ENCODE data around the gene ZSCAN30. TPM values are rescaled to one million over a fixed set of nuclear protein-coding genes. Genes with fewer than 3 reads are reported as not detected.
"Not testable (repeated sequence)": the region's sequence is repeated elsewhere in the genome, so short reads cannot be mapped to it uniquely, and the experiment has no call there.

The ZSCAN30 gene
- total RNA-seq, 1 donor from 2014 or later, result 18.8 TPM

DNA sequence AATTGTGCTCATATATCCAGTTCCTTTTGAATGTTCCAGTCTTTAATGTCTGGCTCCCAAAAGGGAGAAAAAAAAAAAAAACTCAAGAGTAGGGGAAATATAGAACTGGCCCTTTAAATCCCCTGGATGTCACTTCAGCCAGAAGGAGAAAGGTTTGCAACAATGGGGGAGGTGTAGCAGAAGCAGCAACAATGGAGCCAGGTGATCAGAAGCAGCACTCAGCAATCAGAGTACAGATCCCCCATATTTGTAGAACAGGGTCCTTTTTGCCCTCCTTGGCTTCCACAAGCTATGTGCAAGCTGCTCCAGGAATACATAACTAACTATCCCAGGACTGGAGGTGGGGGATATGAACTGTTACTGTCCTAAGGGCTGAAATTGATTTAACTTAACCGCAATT is 75.0 kb downstream of the ZSCAN30 start:
- no peaks in the 10 kb centered on the region for H3K27me3 ChIP-seq (ENCODE audit: low read depth)
- DNase-seq (no peak), ATAC-seq (no peak)
- intact Hi-C loops (cut with DNase I), result no loop called here
- H3K27ac ChIP-seq, result no peak overlapping the region
- no peaks in the 10 kb centered on the region for H3K9me3 ChIP-seq
- H3K4me1 ChIP-seq, result no peaks in the 10 kb centered on the region
- TF ChIP-seq, protein P1, sequence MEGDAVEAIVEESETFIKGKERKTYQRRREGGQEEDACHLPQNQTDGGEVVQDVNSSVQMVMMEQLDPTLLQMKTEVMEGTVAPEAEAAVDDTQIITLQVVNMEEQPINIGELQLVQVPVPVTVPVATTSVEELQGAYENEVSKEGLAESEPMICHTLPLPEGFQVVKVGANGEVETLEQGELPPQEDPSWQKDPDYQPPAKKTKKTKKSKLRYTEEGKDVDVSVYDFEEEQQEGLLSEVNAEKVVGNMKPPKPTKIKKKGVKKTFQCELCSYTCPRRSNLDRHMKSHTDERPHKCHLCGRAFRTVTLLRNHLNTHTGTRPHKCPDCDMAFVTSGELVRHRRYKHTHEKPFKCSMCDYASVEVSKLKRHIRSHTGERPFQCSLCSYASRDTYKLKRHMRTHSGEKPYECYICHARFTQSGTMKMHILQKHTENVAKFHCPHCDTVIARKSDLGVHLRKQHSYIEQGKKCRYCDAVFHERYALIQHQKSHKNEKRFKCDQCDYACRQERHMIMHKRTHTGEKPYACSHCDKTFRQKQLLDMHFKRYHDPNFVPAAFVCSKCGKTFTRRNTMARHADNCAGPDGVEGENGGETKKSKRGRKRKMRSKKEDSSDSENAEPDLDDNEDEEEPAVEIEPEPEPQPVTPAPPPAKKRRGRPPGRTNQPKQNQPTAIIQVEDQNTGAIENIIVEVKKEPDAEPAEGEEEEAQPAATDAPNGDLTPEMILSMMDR (IDR thresholded peaks at IDR 0.05), result no peak
- no peaks in the 10 kb centered on the region for H3K36me3 ChIP-seq
- H3K4me3 ChIP-seq, result no peak overlapping the region

DNA sequence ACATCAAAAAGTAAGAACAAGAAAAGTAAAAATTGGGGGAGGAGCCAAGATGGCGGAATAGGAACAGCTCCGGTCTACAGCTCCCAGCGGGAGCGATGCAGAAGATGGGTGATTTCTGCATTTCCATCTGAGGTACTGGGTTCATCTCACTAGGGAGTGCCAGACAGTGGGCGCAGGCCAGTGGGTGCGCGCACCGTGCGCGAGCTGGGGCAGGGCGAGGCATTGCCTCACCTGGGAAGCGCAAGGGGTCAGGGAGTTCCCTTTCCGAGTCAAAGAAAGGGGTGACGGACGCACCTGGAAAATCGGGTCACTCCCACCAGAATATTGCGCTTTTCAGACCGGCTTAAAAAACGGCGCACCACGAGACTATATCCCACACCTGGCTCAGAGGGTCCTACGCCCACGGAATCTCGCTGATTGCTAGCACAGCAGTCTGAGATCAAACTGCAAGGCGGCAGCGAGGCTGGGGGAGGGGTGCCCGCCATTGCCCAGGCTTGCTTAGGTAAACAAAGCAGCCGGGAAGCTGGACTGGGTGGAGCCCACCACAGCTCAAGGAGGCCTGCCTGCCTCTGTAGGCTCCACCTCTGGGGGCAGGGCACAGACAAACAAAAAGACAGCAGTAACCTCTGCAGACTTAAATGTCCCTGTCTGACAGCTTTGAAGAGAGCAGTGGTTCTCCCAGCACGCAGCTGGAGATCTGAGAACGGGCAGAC is 84.1 kb downstream of the ZSCAN30 start:
- H3K36me3 ChIP-seq; H3K27ac ChIP-seq; H3K27me3 ChIP-seq (ENCODE audit: low read depth); intact Hi-C loops (cut with DNase I); H3K4me3 ChIP-seq; ATAC-seq; H3K9me3 ChIP-seq; H3K4me1 ChIP-seq; DNase-seq: not testable (repeated sequence)

DNA sequence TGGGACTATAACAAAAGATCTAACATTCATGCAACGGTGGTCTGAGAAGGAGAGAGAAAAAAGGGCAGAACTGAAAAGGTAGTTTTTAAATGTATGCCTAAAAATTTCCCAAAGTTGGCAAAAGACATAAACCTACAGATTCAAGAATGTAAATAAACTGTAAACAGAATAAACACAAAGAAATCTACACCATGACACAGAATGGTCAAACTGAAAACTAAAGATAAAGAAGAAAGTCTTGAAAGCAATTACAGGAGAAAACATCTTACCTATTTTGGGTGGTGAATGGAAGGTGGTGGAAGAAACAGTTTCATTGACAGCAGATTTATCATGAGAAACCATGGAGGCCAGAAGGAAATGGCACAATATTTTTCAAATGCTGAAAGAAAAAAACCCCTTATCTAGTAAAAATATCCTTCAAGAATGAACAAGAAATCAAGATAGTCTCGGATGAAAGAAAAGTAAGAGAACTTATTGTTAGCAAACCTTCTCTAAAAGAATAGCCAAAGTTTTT is 84.8 kb downstream of the ZSCAN30 start:
- Histone ChIP-seq H3K4me3 (no peak overlapping the region), H3K9me3 (no peaks in the 10 kb centered on the region), H3K27me3 (ENCODE audit: low read depth) (no peaks in the 10 kb centered on the region), H3K4me1 (no peaks in the 10 kb centered on the region), H3K36me3 (no peaks in the 10 kb centered on the region), H3K27ac (no peak overlapping the region)
- TF ChIP-seq, protein P1 (IDR thresholded peaks at IDR 0.05), result no peak
- ATAC-seq (no peak), DNase-seq (no peak)
- intact Hi-C loops (cut with DNase I), result no loop called here

DNA sequence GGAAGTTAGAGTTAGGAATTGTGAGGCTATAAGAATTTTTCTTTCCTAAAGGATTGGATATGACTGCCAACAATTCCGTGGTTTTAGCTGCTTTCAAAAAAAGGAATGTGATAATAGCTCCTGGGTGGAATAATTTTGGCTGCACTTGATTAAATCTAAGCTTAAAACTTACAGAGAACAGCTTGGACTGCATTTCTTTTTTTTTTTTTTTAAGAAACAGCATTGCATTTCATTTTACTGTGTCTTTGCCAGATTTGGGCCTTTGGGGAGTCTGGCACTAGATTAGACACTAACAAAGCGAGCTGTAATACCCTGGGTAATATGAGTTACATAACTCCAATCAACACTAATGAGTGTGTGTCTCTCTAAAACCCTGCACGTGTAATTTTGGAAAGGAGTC is 87.0 kb downstream of the ZSCAN30 start:
- ATAC-seq (no peak), DNase-seq (no peak)
- H3K4me1 ChIP-seq, result no peaks in the 10 kb centered on the region
- TF ChIP-seq, protein P1 (IDR thresholded peaks at IDR 0.05), result no peak
- H3K27me3 ChIP-seq (ENCODE audit: low read depth), result no peaks in the 10 kb centered on the region
- no peak overlapping the region for H3K4me3 ChIP-seq
- intact Hi-C loops (cut with DNase I), result no loop called here
- H3K27ac ChIP-seq, result no peak overlapping the region
- no peaks in the 10 kb centered on the region for H3K36me3 ChIP-seq
- H3K9me3 ChIP-seq, result no peaks in the 10 kb centered on the region

DNA sequence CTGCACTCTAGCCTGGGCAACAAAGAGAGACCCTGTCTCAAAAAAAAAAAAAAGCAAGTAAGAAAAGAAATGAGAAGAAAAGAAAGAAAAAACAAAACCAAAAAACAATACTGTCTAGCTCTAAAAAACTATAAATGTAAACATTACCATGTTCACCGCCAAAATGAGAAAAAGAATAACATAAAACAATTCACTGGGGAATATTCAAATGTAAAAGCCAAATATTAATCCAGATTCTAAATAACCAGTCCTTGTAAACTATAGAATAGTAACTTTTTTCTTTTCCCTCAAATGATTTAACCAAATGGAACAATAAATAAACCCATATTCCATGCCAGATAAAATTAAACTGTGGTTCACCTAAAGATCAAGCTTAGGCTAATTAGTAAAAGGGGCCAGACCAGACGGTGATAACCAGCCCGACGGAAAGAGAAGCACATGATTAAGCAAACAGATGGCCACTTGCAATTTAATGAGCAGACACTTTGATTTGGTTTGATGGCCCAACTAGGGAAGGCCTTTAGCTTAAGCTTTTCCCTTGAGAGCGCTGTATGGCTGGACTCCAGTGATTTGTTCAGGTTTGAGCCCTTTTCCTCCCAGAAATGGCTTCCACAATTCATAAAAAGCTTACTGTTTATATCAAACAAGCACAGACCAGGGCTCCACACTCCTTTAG is 88.6 kb downstream of the ZSCAN30 start:
- no peak for DNase-seq
- H3K36me3 ChIP-seq, result no peaks in the 10 kb centered on the region
- intact Hi-C loops (cut with DNase I), result no loop called here
- TF ChIP-seq, protein P1 (IDR thresholded peaks at IDR 0.05), result no peak
- no peaks in the 10 kb centered on the region for H3K9me3 ChIP-seq
- no peak for ATAC-seq
- no peak overlapping the region for H3K4me3 ChIP-seq
- H3K4me1 ChIP-seq, result no peaks in the 10 kb centered on the region
- H3K27ac ChIP-seq, result no peak overlapping the region
- H3K27me3 ChIP-seq (ENCODE audit: low read depth), result no peaks in the 10 kb centered on the region

Other genes starting within 250 kb of the ZSCAN30 start
- gene MAPRE2, start 248.8 kb downstream of the ZSCAN30 start, total RNA-seq, result 33.8 TPM
- 33.1 TPM for gene ZNF397, start 49.2 kb downstream of the ZSCAN30 start, total RNA-seq
- 51.8 TPM for gene ZNF24, start 54.2 kb upstream of the ZSCAN30 start, total RNA-seq
- 4.4 TPM for gene ZNF396, start 87.1 kb upstream of the ZSCAN30 start, total RNA-seq
- 25.8 TPM for gene INO80C, start 207.7 kb upstream of the ZSCAN30 start, total RNA-seq

Measured in lower lobe of right lung (tissue), 2 donors.